CD14-positive monocyte (primary cell): ENCODE measurements around the gene ANXA4. TPM values are rescaled to one million over a fixed set of nuclear protein-coding genes. Genes with fewer than 3 reads are reported as not detected.
A peak's percentile ranks its signal among the peaks of the same experiment; 100 is the strongest.

Experiments
- DNase-seq, 3 donors: peaks; one replicate each; pipeline ENCODE4 v3.0.0-alpha.2; 2011 to 2022
- H2AFZ ChIP-seq: 2 replicates; pipeline ENCODE4 v1.6.0; 2012; ENCODE audit warnings: mild to moderate bottlenecking, low read depth, low read length, inconsistent platforms; ENCODE audit not compliant: insufficient read depth, poor library complexity, severe bottlenecking
- H3K27ac ChIP-seq, 2 donors: 1 replicate in 1 of 2; 2 replicates in 1 of 2; pipeline ENCODE4 v1.5.1; 2012 to 2013; ENCODE audit warnings: low read length in 2 of 2, control low read depth in 1 of 2, inconsistent platforms in 1 of 2, low read depth in 1 of 2, mild to moderate bottlenecking in 1 of 2
- H3K27me3 ChIP-seq, 2 donors: one replicate each; pipeline versions ENCODE4 v1.6.0 to v1.6.1; 2011 to 2013; ENCODE audit warnings: low read length in 2 of 2; ENCODE audit not compliant: control insufficient read depth in 2 of 2, insufficient read depth in 2 of 2
- H3K36me3 ChIP-seq, 2 donors: replicated peaks in 1 of 2; 1 replicate in 1 of 2; 2 replicates in 1 of 2; pipeline versions ENCODE4 v1.5.1 to v1.6.1; 2012 to 2013; ENCODE audit warnings: low read length in 2 of 2, control low read depth in 1 of 2, inconsistent platforms in 1 of 2, mild to moderate bottlenecking in 1 of 2; ENCODE audit not compliant: insufficient read depth in 2 of 2, control insufficient read depth in 1 of 2
- H3K4me1 ChIP-seq, 2 donors: 1 replicate in 1 of 2; 2 replicates in 1 of 2; pipeline versions ENCODE4 v1.5.1 to v1.6.1; 2012 to 2013; ENCODE audit warnings: low read length in 2 of 2, control low read depth in 1 of 2, inconsistent platforms in 1 of 2, mild to moderate bottlenecking in 1 of 2, moderate library complexity in 1 of 2; ENCODE audit not compliant: insufficient read depth in 2 of 2, control insufficient read depth in 1 of 2
- H3K4me2 ChIP-seq: replicated peaks from 2 replicates; pipeline ENCODE3; 2012; ENCODE audit warnings: low read length, moderate library complexity, mild to moderate bottlenecking; ENCODE audit not compliant: poor library complexity, severe bottlenecking; ENCODE audit errors: extremely low read depth
- H3K4me3 ChIP-seq, 3 experiments: fragments of 200-600 bp in 1 of 3; sonication (generic) in 1 of 3; replicated peaks in 1 of 3; 1 replicate in 2 of 3; 2 replicates in 1 of 3; pipeline ENCODE4 v1.5.1; 2011 to 2013; ENCODE audit warnings: low read length in 3 of 3, mild to moderate bottlenecking in 3 of 3, control low read depth in 2 of 3, low read depth in 2 of 3, inconsistent platforms in 1 of 3, moderate library complexity in 1 of 3
- H3K79me2 ChIP-seq: 2 replicates; pipeline ENCODE4 v1.6.0; 2012; ENCODE audit warnings: mild to moderate bottlenecking, control low read depth, inconsistent platforms, low read length, moderate library complexity; ENCODE audit not compliant: insufficient read depth
- H3K9ac ChIP-seq: 2 replicates; pipeline ENCODE4 v1.6.0; 2017; ENCODE audit warnings: low read length, mild to moderate bottlenecking; ENCODE audit not compliant: insufficient read depth, poor library complexity, severe bottlenecking
- H3K9me3 ChIP-seq, 2 donors: replicated peaks in 1 of 2; 1 replicate in 1 of 2; 2 replicates in 1 of 2; pipeline versions ENCODE4 v1.5.1 to v1.6.1; 2012 to 2013; ENCODE audit warnings: low read length in 2 of 2, control low read depth in 1 of 2; ENCODE audit not compliant: control insufficient read depth in 1 of 2, insufficient read depth in 1 of 2
- H4K20me1 ChIP-seq: 2 replicates; pipeline ENCODE4 v1.6.0; 2012; ENCODE audit warnings: mild to moderate bottlenecking, low read length, control low read depth, moderate library complexity; ENCODE audit not compliant: insufficient read depth
- H3K27ac Mint-ChIP-seq, 7 donors: one replicate each; pipeline ENCODE4 v1.8.0; 2020; ENCODE audit warnings: mild to moderate bottlenecking in 7 of 7, mixed read lengths in 7 of 7, moderate library complexity in 6 of 7, inconsistent platforms in 2 of 7
- H3K27me3 Mint-ChIP-seq, 3 donors: one replicate each; pipeline ENCODE4 v1.8.0; 2021 to 2022; ENCODE audit warnings: low read depth in 3 of 3, mild to moderate bottlenecking in 3 of 3, mixed read lengths in 3 of 3, moderate library complexity in 3 of 3, inconsistent platforms in 1 of 3
- H3K36me3 Mint-ChIP-seq, 2 donors: one replicate each; pipeline ENCODE4 v1.8.0; 2020; ENCODE audit warnings: mixed read lengths in 2 of 2, inconsistent platforms in 1 of 2, mild to moderate bottlenecking in 1 of 2
- H3K4me1 Mint-ChIP-seq: one replicate; pipeline ENCODE4 v1.8.0; 2020; ENCODE audit warnings: mild to moderate bottlenecking, mixed read lengths
- H3K4me3 Mint-ChIP-seq, 2 donors: one replicate each; pipeline ENCODE4 v1.8.0; 2020; ENCODE audit warnings: mild to moderate bottlenecking in 2 of 2, mixed read lengths in 2 of 2, moderate library complexity in 1 of 2
- H3K9me3 Mint-ChIP-seq, 7 donors: one replicate each; pipeline ENCODE4 v1.8.0; 2020 to 2022; ENCODE audit warnings: mixed read lengths in 7 of 7, mild to moderate bottlenecking in 6 of 7, moderate library complexity in 6 of 7, inconsistent platforms in 2 of 7
- CTCF ChIP-seq: fragments of 200-600 bp; IDR thresholded peaks from one replicate; pipeline ENCODE4 v1.8.0; 2022; ENCODE audit warnings: antibody characterized with exemption, mild to moderate bottlenecking
- WGBS: methylation state at CpG from one replicate; pipeline ENCODE4 v1.1.5; 2013; ENCODE audit warnings: missing lambda C conversion rate; ENCODE audit not compliant: insufficient coverage; 5-methylcytosine and 5-hydroxymethylcytosine counted together
- intact Hi-C, 2 donors: fragments of 100-400 bp; cut with micrococcal nuclease; formaldehyde crosslinking; loops; one replicate each; pipeline versions ENCODE4 v1.15.0 to v1.15.1; 2023
- polyA plus RNA-seq, 3 donors: library from polyadenylated mRNA; depleted of rRNA in 1 of 3; unstranded in 2 of 3; stranded (reverse) in 1 of 3; fragments of 300-500 nt in 2 of 3; fragments of >200 nt in 1 of 3; fragmentation: Illumina TruSeq in 2 of 3; gene quantifications; 1 replicate in 2 of 3; 2 replicates in 1 of 3; pipeline ENCODE4 v1.2.3, GENCODE V29; 2012 to 2021

Gene ANXA4
- polyA plus RNA-seq, 3 donors = 30.0 to 95.7 (median 64.7) TPM

- H3K27me3 Mint-ChIP-seq = peaks cover 0 to 2% (median 0%) of the 10 kb centered on the region in 3 donors
- Histone ChIP-seq H3K4me2 (no peak overlapping the region), H2AFZ (no peak overlapping the region), H3K9me3 (no peaks in the 10 kb centered on the region), H3K9ac (no peak overlapping the region), H3K79me2 (no peaks in the 10 kb centered on the region), H3K27ac (no peak overlapping the region), H3K4me3 (no peak overlapping the region), H4K20me1 (no peaks in the 10 kb centered on the region), H3K36me3 (peaks cover 48 to 78% of the 10 kb centered on the region in 2 donors), H3K4me1 (peaks cover 17 to 18% of the 10 kb centered on the region in 2 donors), H3K27me3 (no peaks in the 10 kb centered on the region)
- H3K9me3 Mint-ChIP-seq = peaks cover 0 to 2% (median 0%) of the 10 kb centered on the region in 7 donors
- H3K4me3 Mint-ChIP-seq = no peak overlapping the region
- H3K27ac Mint-ChIP-seq = peak overlapping the region in 1 of 7 donors; percentile 5
- DNase-seq = no peak
- 97% methylated on average over 6 of the region's 16 CpGs for WGBS
- intact Hi-C loops = no loop called here
- peaks cover 17% of the 10 kb centered on the region for H3K4me1 Mint-ChIP-seq
- no peak for TF ChIP-seq CTCF
- peaks cover 74 to 80% of the 10 kb centered on the region in 2 donors for H3K36me3 Mint-ChIP-seq
Observed at GRCh38 chr2:69807821-69808540, 66.0 kb downstream of the ANXA4 start.

DNA sequence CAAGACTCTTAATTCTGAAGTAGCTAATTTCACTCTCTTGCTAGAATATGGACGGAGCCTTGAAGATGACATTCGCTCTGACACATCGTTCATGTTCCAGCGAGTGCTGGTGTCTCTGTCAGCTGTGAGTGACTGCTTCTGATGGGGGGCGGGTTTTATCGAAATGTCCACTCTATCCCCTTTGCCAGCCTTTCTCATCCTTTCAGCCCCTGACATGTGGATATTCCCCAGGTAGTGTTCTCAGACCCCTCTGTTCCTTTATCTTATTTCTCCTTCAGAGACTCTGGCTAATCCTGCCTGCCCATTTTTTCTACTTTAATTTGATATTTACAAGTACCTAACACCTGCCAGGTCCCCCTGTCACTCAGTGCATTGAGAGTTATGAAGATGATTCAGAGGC, 68.6 kb downstream of the ANXA4 start:
- H3K27ac ChIP-seq = no peak overlapping the region
- DNase-seq = no peak
- Mint-ChIP-seq H3K27ac (no peak overlapping the region), H3K27me3 (peaks cover 0 to 2% (median 0%) of the 10 kb centered on the region in 3 donors), H3K4me1 (no peaks in the 10 kb centered on the region), H3K4me3 (no peak overlapping the region), H3K9me3 (peaks cover 0 to 2% (median 0%) of the 10 kb centered on the region in 7 donors), H3K36me3 (peaks cover 81 to 92% of the 10 kb centered on the region in 2 donors)
- H3K4me3 ChIP-seq = no peak overlapping the region
- TF ChIP-seq CTCF = no peak
- H3K9ac ChIP-seq = no peak overlapping the region
- no peaks in the 10 kb centered on the region for H3K9me3 ChIP-seq
- WGBS = 100% methylated on average over 2 of the region's 6 CpGs
- H4K20me1 ChIP-seq = no peaks in the 10 kb centered on the region
- H3K79me2 ChIP-seq = no peaks in the 10 kb centered on the region
- no peaks in the 10 kb centered on the region for H3K4me1 ChIP-seq
- peaks cover 49 to 93% of the 10 kb centered on the region in 2 donors for H3K36me3 ChIP-seq
- H3K27me3 ChIP-seq = no peaks in the 10 kb centered on the region
- H2AFZ ChIP-seq = no peak overlapping the region
- no peak overlapping the region for H3K4me2 ChIP-seq
- intact Hi-C loops = no loop called here
